GM21723 (cell line): ENCODE results near the gene KRTAP3-1.
"Not testable (repeated sequence)": the region's sequence is repeated elsewhere in the genome, so short reads cannot be mapped to it uniquely, and the experiment has no call there.

Experiments
- ATAC-seq: cut with Tn5 transposase; IDR thresholded peaks from one replicate; pipeline ENCODE4 v1.9.1; 2021; ENCODE audit warnings: mild to moderate bottlenecking, moderate library complexity; ENCODE audit not compliant: unreplicated experiment

Gene KRTAP3-1

DNA sequence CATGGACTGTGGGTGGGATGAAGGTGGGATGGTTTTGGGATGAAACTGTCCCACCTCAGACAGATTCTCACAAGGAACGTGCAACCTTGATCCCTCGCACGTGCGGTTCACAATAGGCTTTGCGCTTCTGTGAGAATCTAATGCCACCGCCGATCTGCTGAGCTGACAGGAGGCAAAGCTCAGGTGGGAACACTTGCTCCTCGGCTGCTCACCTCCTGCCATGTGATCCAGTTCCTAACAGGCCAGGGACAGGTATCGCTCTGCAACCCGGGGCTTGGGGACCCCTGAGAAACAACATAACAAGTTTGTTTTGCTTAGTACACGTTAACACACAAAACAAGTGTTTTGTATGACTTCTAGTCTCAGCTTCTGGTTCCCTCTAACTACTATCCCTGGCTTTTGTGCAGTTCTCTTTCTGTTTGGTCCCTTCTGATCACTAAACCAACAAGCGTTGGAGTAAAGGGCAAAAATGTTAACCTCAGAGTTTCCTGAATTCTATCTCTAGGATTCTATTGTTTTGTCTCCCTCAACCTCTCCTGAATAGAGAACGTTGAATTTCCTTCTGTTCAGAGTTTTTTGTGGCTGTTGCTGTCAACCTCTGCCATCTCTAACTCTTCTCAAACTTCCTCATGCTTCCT lies 7.8 kb upstream of the KRTAP3-1 start:
- ATAC-seq: no peak

GRCh38 chr17:41015454-41015853 lies 6.5 kb upstream of the KRTAP3-1 start:
- no peak for ATAC-seq

DNA sequence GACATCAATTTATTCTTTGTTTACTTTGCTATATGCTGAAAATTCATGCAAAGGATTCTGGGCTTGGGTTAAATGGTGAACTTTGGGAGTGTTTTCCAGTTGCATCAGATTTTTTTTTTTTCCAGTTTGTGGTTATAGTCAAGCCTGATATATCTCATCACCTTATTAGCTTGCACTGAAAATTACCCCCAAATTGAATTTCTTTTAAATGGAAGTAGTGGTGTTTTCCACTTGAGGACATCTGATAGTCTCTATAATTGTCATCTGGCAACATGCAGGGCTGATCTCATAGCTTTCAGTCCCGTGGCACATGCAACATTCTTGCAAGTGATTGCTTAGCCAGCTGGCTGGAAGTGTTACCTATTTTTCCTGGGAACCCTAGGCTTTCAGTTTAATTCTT lies 4.7 kb upstream of the KRTAP3-1 start:
- no peak for ATAC-seq

DNA sequence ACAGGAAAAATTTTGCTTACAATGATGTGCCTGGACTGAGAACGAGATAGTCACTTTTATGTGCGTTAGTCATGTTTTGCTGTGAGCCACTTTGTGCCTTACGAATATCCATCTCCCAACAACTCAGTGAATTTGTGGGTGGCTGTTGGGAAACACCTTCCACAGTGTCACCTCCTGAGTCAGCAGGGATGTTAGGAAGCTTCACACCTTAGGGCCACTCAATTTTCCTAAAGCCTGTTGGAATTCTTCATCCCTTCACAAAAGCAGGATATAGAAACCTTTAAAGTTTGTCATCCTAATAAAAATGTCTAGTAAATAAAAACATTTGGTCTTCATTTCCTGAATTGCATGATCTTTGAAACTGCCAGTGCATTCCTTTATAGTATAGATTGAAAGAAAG lies 4.3 kb upstream of the KRTAP3-1 start:
- no peak for ATAC-seq

GRCh38 chr17:41012326-41013120 lies 3.6 kb upstream of the KRTAP3-1 start:
- no peak for ATAC-seq

- no peak for ATAC-seq
These were observed 1.5 kb upstream of the KRTAP3-1 start for GRCh38 chr17:41010441-41010840.

DNA sequence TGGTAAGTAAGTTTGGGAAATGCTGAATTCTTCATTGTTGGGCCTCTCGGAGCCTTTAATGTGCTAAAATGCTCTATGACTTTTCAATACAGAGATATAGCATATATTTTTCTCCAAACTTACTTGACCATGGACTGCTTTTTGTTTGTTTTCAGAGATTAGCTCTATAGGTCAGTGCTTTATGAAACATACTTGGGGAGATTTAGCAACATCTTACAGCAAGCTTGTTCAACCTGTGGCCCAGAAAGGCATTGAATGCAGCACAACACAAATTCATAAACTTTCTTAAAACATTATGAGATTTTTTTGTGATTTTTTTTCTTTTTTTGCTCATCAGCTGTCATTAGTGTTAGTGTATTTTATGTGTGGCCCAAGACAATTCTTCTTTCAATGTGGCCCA lies 1.0 kb upstream of the KRTAP3-1 start:
- no peak for ATAC-seq

GRCh38 chr17:41009301-41009760 lies 403 bp upstream of the KRTAP3-1 start:
- no peak for ATAC-seq

GRCh38 chr17:41004397-41004796 lies 4.5 kb downstream of the KRTAP3-1 start:
- ATAC-seq: no peak

DNA sequence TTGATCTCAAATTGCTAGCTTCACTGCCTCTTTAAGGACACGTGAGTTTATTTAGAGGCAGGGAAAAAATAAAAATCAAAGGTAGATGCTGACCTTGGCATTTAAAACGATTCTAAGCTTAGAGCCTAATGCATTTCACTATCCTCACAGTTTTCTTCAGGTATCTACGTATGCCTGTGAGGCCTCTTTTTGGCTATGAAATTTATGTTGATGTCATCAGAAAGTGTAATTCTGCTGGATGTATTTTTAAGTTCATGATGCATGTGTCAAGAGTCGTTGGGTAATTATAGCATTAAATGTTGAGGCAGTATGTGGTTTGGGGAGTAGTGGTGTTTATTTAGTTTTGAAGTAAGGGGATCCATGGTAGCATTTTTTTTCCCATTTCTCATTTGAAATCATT lies 5.0 kb downstream of the KRTAP3-1 start:
- no peak for ATAC-seq

DNA sequence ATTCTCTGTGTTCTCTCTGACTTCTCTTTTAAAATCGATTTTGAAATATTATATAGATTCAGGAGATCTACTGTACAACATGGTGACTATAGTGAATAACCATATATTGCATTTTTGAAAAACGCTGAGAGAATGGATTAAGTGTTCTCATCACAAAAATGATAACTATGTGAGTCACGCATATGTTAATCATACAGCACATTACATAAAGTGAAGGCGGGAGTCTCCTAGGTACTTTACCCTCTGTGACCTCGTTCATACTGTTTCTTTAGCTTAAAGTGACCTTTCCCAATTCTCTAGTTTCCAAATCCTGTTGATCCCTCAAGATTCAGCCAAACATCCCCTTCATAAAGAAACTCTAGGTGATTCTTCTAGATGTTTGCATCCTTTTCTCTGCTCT lies 6.1 kb downstream of the KRTAP3-1 start:
- ATAC-seq: no peak

- ATAC-seq: no peak
These were observed 7.1 kb downstream of the KRTAP3-1 start for GRCh38 chr17:41001795-41002194.

DNA sequence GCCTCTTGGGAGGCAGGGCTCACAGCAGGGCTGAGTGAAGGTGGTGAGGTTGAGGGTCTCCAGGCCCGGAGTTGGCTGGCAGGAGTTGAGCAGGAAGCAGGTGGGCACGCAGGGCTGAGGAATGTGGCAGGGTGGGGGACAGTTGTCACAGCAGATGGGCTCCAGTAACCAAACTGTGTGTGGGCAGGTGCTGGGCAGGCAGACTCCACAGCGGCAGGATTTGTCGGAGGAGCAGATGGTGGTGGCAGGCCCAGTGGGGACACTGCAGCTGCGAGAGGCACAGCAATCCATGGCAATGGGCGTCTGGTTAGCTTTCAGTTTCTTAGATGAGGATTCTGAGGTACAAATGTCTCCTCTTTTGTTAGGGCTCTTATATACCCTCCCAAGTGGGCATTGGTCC lies 9.4 kb downstream of the KRTAP3-1 start, which contains the start of gene KRTAP3-2:
TSS of gene KRTAP3-2 (minus strand) at position 344 of the 400 bp plus-strand sequence. CDS start at position 291, 53 bp downstream.
- not testable (repeated sequence) for ATAC-seq

DNA sequence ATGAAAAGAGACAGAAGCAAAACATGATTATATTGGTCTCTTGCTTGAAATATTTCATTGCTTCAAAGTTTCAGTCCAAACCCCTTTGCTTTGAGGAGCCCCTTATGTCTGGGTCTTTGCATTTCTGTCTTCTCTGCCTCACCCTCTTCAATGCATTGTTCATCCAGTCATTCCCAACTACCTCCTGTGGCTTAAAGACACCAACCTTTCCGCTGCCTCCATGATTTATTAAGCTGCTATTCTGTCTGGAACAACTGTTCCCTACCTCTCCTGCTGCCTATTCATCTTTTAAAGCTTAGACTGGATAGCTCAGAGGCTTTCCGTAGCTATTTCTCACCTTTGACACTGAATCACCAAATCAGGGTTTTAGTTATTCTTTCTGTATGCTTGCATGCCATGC lies 11.6 kb downstream of the KRTAP3-1 start:
- no peak for ATAC-seq

DNA sequence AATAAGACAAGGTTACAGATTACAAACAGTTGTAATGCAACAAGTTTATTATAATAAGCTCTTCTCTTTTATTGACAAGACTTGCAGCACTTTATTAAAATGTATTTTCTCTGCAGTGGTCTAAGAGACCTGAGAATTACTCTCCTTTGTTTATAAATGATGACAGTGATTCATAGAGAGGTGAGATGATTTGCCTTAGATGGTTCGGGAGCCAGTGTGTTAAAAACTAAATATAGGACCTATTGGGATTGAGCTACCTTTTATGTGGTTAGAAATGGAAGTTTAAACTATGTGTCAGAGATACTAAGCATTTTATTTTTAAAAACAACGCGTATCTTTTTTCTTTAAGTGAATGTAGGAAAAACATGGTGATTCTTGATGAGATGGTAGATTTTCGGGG lies 12.1 kb downstream of the KRTAP3-1 start:
- ATAC-seq: no peak

DNA sequence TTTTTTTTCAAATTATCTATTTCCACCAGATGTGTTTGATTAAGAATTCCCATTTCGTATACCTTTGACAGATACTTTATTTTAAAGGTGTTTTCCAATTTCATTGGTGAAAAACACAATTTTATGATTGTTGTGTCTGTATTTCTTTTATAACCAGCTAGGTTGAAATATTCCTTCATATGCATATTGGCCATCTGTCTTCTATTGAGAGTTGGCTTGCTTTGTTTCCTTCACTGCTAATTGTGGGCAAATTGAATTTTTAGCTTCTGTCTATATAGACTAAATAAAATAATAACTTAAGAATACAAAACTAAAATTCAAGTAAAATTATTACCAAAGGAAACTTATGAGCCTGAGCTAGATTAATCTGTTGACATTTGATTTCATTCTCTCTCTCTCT lies 13.8 kb downstream of the KRTAP3-1 start:
- ATAC-seq: no peak

DNA sequence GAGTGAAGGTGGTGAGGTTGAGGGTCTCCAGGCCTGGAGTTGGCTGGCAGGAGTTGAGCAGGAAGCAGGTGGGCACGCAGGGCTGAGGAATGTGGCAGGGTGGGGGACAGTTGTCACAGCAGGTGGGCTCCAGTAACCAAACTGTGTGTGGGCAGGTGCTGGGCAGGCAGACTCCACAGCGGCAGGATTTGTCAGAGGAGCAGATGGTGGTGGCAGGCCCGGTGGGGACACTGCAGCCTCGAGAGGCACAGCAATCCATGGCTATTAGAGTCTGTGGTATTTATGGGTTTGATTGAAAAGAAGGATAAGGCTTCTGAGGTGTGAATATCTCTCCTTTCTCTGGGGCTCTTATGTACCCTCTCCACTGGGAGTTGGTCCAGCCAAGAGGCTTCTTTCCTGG lies 15.1 kb downstream of the KRTAP3-1 start, which contains the start of gene KRTAP3-3:
TSS of gene KRTAP3-3 (minus strand) at position 326 of the 400 bp plus-strand sequence. CDS start at position 259, 67 bp downstream.
- no peak for ATAC-seq

DNA sequence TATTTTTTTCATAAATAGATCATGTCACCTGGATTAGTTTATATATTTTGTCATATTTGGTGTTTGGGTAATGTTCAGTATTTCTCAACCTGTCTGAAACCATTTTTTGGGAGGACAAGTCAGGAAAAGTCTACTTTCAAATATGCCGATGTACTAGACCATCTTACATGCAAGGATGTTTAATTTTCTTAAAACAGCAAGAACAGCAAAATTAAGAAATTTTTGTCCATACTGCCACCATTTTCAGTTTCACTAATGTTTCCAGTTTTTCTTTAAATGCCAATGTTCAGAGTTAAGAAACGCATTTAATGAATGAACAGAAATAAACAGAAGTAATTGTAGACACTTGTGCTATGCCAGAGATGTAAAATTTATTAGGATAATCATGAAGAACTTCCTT lies 15.8 kb downstream of the KRTAP3-1 start:
- ATAC-seq: no peak

GRCh38 chr17:40992666-40993065 lies 16.3 kb downstream of the KRTAP3-1 start:
- ATAC-seq: no peak

- ATAC-seq: no peak
These were observed 22.0 kb downstream of the KRTAP3-1 start for GRCh38 chr17:40986920-40987319.

- ATAC-seq: no peak
These were observed 24.7 kb downstream of the KRTAP3-1 start, which contains the start of gene KRT40 for GRCh38 chr17:40984226-40984625. Gene KRT40 (minus strand): TSS chr17:40984326. CDS start chr17:40984273, 53 bp downstream.

- no peak for ATAC-seq
These were observed 27.8 kb downstream of the KRTAP3-1 start for GRCh38 chr17:40981115-40981514.
